NOMO-1 (cell line): ENCODE data around the gene ST6GALNAC5.
A peak's percentile ranks its signal among the peaks of the same experiment; 100 is the strongest.
"Not testable (repeated sequence)": the region's sequence is repeated elsewhere in the genome, so short reads cannot be mapped to it uniquely, and the experiment has no call there.

Source experiments
- DNase-seq, 2 experiments: peaks; one replicate each; lab custom pipeline; 2025; ENCODE audit not compliant: unreplicated experiment in 2 of 2; lab: John Stamatoyannopoulos, UW

ST6GALNAC5 gene

DNA sequence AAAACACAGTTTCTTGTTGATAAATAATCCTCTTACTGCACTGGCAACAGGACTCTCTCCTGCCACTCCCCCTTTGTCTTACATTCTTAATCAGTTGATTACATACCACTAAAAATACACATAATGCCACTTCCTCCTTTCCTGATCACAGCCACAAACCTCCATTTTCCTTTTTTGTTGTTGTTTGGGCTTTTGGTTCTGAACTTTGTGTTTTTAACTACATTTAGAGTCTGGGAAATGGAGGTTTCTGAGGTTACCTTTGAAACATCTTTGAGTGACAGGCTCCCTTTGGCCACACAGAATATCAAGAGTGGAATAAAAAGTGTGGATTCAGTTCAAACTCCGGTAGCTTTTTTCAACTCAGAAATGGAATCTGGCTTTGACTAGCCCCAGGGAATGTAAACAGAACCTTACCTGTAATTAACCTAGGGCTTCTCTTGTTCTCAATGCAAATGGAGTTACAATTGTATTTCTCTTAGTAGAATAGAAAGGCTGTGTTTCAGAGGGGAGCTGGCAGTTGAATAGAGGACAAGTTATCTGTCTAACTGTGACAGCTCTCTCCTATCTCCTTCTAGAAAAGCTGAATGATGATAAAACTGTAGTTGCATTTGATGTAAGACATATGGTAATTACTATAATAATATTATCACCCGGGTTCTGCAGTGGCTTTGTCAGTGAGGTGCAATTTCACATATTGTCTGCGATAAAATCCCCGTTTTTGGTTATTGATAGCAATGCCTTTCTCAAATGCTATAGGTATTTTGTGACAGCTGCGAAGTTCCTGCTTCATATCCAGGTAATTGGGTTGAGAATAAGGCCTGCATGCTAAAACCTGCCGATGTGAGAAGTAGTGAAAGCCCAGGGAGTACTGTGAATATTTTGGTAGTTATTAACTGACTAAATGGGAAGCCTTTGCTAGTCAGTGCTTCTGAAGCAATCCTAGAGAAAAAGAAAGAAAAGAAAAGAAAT is 66.9 kb downstream of the ST6GALNAC5 start:
- DNase-seq, result peak; percentile 18 to 67

DNA sequence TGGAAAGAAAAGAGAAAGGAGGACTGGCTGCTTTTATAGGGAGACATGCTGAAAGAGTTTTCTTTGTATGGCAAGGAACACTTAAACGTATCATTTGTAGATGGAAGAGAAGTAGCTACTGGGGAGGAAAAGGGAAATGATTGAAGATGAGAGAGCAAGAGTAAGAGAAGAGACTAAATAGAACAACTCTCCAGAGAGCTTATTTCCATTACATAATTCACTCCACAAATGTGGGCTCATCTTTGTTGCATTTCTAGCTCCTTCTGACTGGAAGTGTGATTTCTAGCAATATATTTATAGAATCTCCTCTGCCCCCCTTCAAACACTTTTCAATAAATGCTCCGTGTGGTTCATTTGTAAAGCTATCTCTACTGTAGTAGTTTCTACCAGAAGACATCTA is 71.0 kb downstream of the ST6GALNAC5 start:
- DNase-seq, result peak in 1 of 2 experiments; percentile 26

DNA sequence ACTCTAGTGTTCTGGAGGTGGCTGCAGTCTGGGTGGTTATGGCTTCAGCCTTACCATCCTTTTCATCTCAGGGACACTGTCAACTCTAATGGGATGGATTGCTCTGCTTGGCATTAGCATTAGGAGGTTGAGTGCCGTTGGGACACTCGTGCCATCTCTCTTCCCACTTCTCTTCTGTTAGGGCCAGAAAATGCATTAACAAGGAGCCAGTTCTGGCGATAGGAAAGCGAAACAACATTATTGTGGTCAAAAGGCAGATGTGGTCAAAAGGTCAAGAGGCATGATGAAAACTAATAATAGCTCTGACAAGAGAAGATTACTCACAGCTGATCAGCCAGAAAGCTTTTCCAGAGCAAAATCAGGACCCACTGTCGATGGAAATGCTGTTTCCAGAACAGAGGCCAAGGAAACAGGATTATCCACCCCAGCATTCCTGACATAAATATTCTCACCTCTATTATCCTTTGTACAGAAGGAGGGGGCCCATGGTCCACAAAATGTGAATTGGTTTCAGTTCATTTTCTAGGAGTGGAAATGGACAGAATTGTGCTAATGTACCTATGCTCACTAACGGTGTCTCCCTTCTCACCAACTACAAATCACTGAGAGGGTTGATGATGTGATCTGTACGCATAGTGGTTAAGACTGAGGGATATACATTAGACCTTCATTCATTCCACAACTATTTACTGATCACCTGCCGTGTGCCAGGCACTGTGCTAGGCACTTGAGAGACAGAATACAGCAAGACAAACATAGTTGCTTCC is 72.0 kb downstream of the ST6GALNAC5 start:
- DNase-seq, result peak; percentile 46 to 72

DNA sequence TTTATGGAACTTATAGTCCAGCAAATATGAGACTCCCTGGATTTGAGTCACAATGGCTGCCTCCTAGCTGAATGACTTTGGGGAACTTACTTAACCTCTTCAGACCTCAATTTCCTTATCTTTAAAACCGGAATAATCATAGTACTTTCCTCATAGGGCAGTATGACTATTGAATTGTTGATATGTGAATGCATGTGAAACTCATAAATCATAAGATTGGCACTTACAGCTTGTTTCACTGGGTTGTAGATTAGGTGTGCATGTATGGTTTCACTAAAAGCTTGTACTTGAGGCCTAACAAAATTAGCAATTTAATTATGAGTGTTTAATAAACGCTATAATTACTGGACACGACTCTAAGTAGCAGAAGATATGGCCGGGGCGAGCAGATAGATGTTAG is 72.5 kb downstream of the ST6GALNAC5 start:
- DNase-seq, result peak in 1 of 2 experiments; percentile 52

DNA sequence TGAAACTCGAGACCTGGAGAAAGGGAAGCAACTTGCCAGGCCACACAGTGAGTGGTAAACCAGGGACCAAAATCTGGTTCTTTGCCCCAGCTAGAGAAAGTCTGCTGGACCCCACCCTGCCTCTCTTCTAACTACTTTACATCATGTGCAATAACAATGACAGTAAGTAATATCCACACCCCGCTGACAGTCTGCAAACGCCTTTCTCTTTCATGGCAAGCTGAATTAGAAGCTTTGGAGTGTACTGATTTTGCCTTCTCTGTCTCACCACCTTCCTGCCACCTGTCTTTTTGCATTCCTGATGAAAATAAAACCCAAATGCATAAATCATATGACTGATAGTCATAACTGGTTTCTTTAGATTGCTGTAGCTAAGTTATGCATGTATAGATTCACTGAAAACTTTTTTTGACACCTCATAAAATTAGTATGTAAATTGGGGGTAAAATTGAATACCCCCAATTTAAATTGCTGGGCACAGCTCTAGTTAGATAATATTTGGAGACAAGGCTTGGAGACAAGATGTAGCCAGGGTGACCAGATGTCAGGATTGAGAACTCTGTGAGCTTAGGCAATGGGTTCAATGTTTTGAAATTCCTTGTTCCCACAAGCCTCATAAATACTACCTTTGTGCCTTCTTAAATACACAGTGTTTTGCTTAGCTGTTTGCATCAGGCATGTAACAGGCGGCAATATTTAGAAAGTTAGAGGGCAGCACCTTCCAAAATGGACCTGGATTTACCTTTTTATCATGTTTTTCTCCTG is 73.5 kb downstream of the ST6GALNAC5 start:
- DNase-seq, result no peak

DNA sequence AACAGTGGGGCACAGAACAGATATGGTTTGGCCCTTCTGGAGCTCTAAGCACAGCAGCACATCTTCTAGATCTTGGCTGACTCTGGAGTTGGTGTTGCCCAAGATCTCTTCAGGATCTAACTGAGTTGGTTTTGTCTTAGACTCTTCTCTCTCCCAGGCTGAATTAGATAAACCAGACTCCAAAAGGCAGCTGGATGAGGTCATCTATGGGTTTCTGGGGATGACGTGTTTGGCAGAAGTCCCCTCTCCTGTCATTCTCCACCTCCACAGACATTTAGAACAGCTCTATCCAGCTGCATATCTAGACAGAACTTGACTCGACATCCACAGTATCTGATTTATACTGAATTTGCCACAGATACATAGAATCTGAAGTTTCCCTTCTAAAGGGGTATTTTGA is 75.3 kb downstream of the ST6GALNAC5 start:
- no peak for DNase-seq

DNA sequence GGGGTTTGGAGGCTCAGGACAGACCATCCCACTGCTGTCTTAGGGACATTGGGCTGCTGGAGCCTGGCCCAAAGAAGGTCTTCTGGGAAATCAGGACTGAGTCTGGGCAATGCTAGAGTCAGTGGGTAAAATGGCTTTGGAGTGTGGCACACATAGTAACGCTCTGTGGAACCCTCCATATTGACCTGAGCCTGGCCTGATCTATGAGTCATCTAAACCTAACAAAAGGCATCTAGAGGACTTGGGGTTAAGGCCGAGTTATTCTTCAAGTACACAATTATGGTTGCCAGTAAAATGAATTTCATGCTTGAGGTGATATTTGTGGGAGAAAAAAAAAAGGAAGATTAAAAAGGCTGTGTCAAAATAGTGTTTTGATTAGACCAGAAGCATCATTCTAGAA is 77.7 kb downstream of the ST6GALNAC5 start:
- no peak for DNase-seq

DNA sequence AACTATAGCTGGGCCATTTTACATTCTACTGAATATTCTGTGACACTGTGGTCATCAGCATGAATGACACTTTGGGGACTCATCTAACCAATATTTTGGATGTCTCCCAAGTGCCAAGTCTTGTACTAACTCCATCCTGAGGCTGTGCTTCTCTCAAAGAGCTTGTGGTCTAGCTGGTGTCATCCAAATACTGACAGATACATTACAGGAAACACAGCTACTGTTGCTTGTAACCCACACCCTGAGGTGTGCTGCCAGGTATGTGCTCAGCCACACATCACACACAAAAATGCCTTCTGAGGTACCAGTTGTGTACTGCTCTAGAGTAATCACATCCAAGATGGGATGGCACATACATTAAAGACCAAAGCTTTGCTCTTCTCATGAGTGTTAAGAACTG is 81.6 kb downstream of the ST6GALNAC5 start:
- DNase-seq, result no peak

DNA sequence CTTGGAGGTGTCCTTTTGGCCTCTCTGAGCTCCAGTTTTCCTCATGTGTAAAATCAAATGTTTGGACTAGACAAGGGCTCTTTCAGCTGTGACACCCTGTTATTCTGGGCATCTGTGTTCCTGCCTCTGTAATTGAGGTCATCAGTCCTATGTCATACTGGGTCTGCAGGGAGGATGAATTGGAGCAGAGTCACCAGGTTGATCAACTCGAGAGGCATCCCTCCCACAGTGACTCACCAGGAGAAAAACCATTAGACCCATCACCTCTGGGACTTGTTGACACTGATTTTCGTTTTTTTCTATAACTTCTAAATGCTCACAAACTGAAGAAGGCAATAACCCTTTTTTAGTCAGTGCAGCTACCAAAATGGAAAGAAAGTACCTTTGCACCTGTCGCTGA is 82.2 kb downstream of the ST6GALNAC5 start:
- DNase-seq, result no peak

DNA sequence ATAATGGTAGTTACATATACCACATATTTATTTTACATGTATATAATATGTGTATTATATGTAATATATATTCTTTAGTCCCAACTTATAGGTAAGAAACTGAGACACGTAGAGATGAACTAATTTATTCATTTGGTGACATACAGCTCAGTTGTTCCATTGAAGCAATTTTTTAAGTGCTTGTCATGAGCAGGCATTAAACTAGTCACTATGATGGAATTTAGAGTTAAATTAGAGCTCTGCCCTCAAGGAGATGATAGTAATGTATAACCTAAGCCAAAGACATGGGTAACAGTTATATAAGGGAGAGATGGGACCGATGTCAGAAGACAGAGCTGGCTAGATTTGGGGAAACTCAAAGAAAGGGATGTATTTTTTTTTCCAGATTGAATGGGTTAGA is 83.0 kb downstream of the ST6GALNAC5 start:
- no peak for DNase-seq

DNA sequence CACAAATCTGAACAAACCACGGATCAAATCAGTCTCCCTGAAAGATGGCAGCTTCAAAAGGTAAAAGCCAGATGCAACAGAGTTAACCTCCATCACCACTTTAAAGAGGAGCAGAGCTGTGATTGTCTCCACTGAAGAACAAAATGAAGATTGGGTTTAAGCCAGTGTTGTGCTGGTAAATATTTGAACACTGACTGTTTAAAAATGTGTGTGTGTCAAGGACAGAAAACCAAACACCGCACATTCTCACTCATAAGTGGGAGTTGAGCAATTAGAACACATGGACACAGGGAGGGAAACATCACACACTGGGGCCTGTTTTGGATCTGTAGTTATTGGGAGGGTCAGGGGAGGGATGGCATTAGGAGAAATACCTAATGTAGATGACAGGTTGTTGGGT is 83.9 kb downstream of the ST6GALNAC5 start:
- DNase-seq, result no peak

DNA sequence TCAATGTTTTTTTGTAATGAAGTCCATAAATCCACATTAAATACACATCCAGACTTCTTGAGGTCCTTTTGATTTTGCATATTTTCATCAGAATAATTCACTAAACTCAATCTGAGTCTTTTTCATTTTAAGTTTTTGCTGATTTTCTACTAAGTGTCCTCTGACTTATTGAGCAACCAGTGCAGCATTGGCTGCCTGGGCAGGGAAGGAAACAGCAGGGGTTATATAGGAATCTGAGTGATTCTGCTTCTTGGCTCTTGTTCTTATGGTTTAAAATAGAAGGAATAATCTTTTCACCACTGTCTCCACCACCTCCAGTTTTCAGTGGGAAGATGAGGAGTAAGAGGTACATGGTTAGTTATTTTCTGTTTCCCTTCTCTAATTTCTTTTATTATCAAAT is 88.4 kb downstream of the ST6GALNAC5 start:
- DNase-seq, result no peak

DNA sequence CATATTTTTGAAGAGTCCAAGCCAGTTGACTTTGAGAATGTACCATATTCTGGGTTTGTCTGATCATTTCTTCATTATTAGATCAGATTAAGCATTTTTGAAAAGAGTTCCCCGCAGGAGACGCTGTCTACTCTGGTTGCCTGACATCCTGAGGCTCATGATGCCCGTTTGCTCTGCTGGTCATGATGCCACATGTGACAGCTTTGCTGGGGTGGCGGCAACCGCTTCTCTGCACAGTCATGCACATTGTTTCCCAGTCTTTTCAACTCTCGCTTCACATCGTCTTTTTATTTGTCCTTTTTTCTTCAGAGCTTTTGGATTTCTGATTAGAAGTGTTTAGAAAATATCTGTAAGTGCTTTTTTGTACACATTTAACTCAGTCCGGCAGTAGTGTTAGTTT is 90.7 kb downstream of the ST6GALNAC5 start:
- DNase-seq, result no peak

DNA sequence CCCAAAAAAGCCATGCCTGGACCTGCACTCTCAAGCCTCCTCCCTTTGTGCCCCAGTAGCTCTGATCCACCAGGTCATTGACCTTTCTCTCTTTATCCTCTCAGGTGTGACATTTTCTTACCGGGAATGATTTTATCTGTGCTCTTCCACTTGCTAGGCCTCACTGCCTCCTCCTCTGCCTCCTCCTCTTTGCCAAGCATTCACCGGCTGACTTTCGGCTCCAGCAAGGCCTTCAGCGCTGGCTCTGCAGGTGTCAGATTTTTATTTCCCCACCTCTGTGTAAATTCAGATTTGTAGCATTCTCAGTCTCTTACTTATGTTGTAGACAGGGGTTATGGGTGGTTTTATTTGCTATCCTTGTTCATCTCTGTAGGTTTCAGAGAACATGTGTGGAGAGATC is 91.5 kb downstream of the ST6GALNAC5 start:
- no peak for DNase-seq

DNA sequence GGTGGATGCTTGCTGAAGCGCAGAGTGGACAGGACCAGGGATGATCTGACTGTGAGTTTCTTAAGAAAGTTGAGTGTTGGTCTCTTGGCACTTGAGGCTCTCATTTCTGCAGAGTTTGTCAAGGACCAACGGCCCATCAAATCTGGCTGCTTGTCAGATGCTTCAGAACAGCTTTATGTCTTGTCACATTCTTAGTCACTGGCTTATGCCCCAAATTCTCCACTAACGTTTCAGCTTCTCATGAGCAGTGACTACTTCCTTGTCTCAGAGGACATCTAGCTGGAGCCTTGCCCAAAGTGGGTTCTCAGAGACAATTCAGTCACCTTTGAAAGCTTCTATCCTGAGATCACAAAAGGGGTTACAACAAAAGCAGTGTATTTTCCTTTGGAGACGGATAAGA is 92.3 kb downstream of the ST6GALNAC5 start:
- no peak for DNase-seq

DNA sequence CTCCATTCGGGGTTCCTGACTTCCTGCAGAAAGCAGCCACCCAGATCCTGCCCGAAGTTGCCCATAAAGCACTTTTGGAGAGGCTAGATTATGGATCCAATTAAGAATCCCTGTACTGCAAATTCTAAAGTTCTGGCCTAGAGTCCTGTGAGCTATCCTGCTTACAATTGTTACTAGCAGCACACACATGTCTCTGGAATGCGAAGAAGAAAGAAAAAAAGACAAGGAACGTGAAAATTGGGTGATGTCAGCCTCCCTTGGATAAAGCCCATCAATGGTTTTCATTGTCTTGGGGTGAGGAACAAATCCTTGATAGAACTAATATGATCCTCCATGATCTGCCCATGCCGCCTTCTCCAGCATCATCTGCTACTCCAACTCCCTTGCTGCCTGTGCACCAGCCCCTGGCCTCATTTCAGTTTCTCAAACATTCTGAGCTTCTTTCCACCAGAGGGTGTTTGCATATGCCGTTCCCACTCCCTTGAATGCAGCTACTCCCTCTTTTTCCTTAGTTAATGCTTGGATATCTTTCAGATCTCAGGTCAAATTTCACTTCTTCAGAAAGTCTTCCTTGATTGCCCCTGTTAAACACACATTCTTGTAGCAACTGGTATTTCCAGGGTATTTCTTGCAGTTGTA is 94.0 kb downstream of the ST6GALNAC5 start:
- DNase-seq, result no peak

DNA sequence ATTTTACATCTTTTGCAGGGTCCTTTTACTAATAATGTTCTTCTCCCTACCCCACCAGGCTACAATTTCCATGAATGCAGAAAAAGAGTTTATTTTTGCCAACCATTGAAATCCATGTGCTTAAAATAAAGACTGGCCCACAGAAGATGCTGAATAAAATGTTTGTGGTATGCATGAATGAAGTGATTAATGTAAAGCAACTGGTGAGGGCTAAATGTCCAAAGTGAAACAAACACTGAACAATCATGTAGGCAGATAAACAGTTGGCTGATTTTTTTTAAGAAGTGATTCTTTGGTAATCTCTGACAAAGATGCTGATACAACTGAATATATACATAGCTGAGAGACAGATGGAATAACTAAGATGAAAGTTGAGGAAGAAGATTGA is 94.5 kb downstream of the ST6GALNAC5 start:
- no peak for DNase-seq

DNA sequence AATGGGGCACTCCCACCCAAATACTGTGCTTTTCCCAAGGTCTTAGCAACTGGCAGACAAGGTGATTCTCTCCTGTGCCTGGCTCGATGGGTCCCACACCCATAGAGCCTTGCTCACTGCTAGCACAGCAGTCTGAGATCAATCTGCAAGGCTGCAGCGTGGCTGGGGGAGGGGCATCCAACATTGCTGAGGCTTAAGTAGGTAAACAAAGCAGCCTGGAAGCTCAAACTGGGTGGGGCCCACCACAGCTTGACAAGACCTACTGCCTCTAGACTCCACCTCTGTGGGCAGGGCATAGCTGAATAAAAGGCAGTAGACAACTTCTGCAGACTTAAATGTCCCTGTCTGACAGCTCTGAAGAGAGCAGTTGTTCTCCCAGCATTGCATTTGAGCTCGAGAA is 114.0 kb downstream of the ST6GALNAC5 start:
- DNase-seq, result not testable (repeated sequence)

DNA sequence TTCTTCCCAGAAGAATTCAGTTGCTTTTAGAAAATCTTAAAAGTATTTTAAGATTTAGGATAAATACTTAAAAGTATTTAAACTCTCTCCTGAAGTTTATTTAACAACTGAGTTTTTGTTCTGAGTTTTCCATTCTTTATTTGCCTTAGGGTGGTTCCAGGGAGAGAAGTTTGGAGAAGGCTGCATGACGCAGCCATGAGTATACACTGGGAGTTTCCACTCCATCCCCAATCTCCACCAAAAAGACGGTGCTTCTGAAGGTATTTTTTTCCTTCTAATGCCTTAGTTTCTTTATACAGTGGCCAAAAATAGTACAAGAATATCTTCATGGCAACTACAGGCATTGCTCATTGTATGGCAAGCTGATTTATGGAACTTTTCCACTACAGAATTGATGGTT is 122.7 kb downstream of the ST6GALNAC5 start:
- DNase-seq, result no peak

DNA sequence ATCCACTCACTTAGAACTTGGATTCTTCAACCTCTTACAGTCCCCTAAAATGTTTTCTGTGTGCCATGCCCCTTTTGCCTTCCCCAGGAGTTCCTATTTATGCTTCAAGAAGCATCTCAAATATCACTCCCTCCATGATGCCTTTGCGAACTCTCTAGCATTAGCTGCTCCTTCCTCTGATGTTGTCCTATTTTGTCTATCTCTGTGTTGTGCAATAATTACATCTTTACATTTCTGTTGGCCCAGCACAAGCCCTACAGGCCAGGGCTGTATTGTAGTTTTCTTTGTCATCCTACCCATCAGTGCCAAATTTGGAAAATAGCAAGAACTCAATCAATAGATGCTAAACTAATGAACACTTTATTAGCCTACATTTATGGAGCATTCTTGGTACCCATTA is 125.8 kb downstream of the ST6GALNAC5 start:
- no peak for DNase-seq
